AML-193 (cell line): ENCODE results near the gene RAB6A.
"Not testable (repeated sequence)": the region's sequence is repeated elsewhere in the genome, so short reads cannot be mapped to it uniquely, and the experiment has no call there.

Experiments
- DNase-seq, 2 experiments: peaks; one replicate each; lab custom pipeline; 2025; lab: John Stamatoyannopoulos, UW

The RAB6A gene

GRCh38 chr11:73762732-73763131, 1.9 kb upstream of the RAB6A start:
- DNase-seq = no peak

GRCh38 chr11:73761403-73761945, 600 bp upstream of the RAB6A start:
- no peak for DNase-seq

- no peak for DNase-seq
Measured at GRCh38 chr11:73760135-73760678, 667 bp downstream of the RAB6A start.

GRCh38 chr11:73759610-73760134, 1.2 kb downstream of the RAB6A start:
- no peak for DNase-seq

- no peak for DNase-seq
Measured at GRCh38 chr11:73758451-73758850, 2.4 kb downstream of the RAB6A start.

- peak; percentile 26 to 33 for DNase-seq
Measured at GRCh38 chr11:73757598-73757997, 3.3 kb downstream of the RAB6A start.

- no peak for DNase-seq
Measured at GRCh38 chr11:73755670-73756069, 5.2 kb downstream of the RAB6A start.

GRCh38 chr11:73753938-73754337, 6.9 kb downstream of the RAB6A start:
- no peak for DNase-seq

- no peak for DNase-seq
Measured at GRCh38 chr11:73752903-73753302, 8.0 kb downstream of the RAB6A start.

GRCh38 chr11:73752216-73752867, 8.5 kb downstream of the RAB6A start:
- DNase-seq = no peak

GRCh38 chr11:73750862-73751261, 10.0 kb downstream of the RAB6A start:
- DNase-seq = not testable (repeated sequence)

GRCh38 chr11:73750228-73750627, 10.6 kb downstream of the RAB6A start:
- peak in 1 of 2 experiments; percentile 22 for DNase-seq

GRCh38 chr11:73749118-73749517, 11.8 kb downstream of the RAB6A start:
- DNase-seq = no peak

GRCh38 chr11:73748300-73748699, 12.6 kb downstream of the RAB6A start:
- DNase-seq = no peak

GRCh38 chr11:73747762-73748161, 13.1 kb downstream of the RAB6A start:
- no peak for DNase-seq

GRCh38 chr11:73746701-73747100, 14.2 kb downstream of the RAB6A start:
- DNase-seq = no peak

- no peak for DNase-seq
Measured at GRCh38 chr11:73743045-73743444, 17.8 kb downstream of the RAB6A start.

- DNase-seq = not testable (repeated sequence)
Measured at GRCh38 chr11:73735959-73736358, 24.9 kb downstream of the RAB6A start.

- no peak for DNase-seq
Measured at GRCh38 chr11:73734993-73735392, 25.9 kb downstream of the RAB6A start.

- not testable (repeated sequence) for DNase-seq
Measured at GRCh38 chr11:73734011-73734410, 26.9 kb downstream of the RAB6A start.

GRCh38 chr11:73732936-73733335, 27.9 kb downstream of the RAB6A start:
- DNase-seq = not testable (repeated sequence)

- peak in 1 of 2 experiments; percentile 10 for DNase-seq
Measured at GRCh38 chr11:73729594-73730206, 31.2 kb downstream of the RAB6A start.

- no peak for DNase-seq
Measured at GRCh38 chr11:73728000-73728399, 32.9 kb downstream of the RAB6A start.
